ENCODE data around the gene KLHDC10.
"Not testable (repeated sequence)": the region's sequence is repeated elsewhere in the genome, so short reads cannot be mapped to it uniquely, and the experiment has no call there.

The KLHDC10 gene

GRCh38 chr7:130079846-130080394, 9.6 kb downstream of the KLHDC10 start:
- no peak for DNase-seq

DNA sequence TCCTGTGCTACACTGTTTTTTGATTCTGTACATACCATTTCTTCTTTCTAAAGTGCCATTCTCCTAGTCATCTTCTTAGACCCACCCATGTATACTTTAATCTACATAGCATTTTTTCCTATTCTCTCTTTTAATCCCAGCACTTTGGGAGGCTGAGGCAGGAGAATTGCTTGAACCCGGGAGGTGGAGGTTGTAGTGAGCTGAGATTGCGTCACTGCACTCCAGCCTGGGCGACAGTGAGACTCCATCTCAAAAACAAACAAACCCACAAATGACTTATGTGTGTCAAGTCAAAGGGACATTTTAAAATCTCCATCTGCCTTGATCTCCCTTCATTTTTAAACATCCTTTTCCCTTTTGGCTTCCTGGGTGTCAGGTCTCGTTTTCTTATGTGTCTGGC, 13.2 kb downstream of the KLHDC10 start:
- not testable (repeated sequence) for DNase-seq

- DNase-seq: no peak
Observed at GRCh38 chr7:130084037-130084875, 13.9 kb downstream of the KLHDC10 start.

GRCh38 chr7:130085235-130085634, 14.9 kb downstream of the KLHDC10 start:
- DNase-seq: not testable (repeated sequence)

DNA sequence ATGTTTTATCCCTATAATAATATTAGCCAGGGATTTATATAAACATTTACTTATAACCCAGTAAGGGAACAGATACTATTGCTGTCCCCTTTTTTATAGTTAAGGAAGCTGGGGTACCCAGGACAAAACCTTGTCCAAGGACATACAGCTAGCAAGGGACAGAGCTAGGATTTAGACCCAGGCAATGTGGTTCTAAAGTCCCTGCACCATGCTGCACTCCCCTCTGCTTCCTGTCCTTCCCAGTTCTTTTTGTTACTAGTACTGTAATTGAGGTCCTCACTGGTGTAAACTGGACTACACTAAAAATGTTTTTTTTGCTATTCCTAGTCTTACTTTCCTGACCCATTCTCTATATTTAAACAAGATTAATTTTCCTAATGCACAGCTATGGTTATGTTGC, 16.6 kb downstream of the KLHDC10 start:
- no peak for DNase-seq

GRCh38 chr7:130087364-130087763, 17.0 kb downstream of the KLHDC10 start:
- no peak for DNase-seq

GRCh38 chr7:130090745-130091532, 20.6 kb downstream of the KLHDC10 start:
- no peak for DNase-seq

- no peak for DNase-seq
Observed at GRCh38 chr7:130091999-130092398, 21.7 kb downstream of the KLHDC10 start.

DNA sequence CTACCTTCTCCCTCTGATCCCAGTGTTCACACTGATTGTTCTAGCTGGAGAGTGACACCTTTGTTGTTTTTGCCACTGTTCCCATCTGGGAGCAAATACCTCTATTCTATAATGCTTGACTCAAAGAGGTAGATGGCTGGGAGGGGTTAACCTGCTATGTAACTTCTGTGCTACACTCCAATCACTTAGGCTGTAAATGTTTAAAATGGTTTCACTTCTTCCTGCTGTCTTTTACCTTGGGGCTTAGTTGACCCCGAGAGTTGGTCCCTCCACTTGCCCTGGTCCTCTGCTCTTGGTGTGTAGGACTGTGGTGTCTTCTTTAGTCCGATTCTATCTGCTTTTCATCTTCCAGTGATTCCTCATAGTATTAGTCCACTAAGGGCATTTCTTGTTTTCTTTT, 22.3 kb downstream of the KLHDC10 start:
- DNase-seq: no peak

GRCh38 chr7:130095812-130096211, 25.5 kb downstream of the KLHDC10 start:
- DNase-seq: no peak

GRCh38 chr7:130096243-130096827, 26.0 kb downstream of the KLHDC10 start:
- DNase-seq: no peak

- DNase-seq: no peak
Observed at GRCh38 chr7:130099331-130099730, 29.0 kb downstream of the KLHDC10 start.

GRCh38 chr7:130102588-130102987, 32.3 kb downstream of the KLHDC10 start:
- no peak for DNase-seq

- DNase-seq: no peak
Observed at GRCh38 chr7:130107949-130108674, 37.8 kb downstream of the KLHDC10 start.

- DNase-seq: no peak
Observed at GRCh38 chr7:130108809-130109208, 38.5 kb downstream of the KLHDC10 start.

DNA sequence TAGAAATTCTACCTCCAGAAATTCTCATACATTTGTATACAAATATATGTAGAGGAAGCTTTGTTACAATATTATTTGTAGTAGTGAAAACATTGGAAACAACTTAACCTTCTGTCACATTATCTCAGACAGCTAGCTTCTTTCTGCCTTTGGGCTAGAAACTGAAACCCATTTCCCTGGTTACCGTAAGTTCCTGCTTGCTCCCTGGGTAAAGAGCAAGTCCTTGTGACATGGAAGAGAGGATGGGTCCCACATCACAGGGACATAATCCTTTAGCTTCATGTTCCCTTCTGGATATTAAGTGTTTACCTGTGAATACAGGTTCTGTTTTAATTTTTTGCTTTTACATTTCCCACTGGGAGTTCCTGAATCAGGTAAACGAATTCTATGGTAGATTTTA, 41.8 kb downstream of the KLHDC10 start:
- no peak for DNase-seq

DNA sequence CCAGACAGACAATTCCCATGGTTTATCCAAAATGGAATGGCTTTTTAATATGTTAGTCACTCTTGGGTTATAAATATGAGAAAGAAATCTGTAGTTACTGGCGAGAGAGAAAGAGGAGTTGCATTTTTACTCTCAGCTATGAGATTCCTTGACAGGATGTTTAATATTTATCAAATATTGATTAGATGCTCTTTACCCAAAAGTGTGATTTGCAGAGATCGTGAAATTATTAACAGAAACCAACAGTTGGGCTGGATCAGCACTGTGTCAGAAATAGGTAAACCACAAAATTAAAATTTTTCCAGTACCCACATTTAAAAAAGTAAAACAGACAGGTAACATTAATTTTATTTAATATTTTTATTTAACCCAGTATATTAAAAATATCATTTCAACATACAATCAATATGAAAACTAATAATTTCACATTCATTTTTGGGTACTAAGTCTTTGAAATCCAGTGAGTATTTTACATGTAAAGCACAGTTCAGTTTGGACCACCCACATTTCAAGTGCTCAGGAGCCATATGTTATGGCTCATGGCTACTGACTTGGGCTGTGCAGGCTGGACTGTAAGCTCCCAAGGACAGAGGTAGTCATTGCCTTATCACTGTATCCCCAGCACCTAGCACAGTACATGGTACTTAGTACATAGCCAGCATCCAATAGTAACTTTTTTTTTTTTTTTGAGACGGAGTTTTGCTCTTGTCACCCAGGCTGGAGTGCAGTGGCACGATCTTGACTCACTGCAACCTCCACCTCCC, 42.5 kb downstream of the KLHDC10 start:
- DNase-seq: no peak

DNA sequence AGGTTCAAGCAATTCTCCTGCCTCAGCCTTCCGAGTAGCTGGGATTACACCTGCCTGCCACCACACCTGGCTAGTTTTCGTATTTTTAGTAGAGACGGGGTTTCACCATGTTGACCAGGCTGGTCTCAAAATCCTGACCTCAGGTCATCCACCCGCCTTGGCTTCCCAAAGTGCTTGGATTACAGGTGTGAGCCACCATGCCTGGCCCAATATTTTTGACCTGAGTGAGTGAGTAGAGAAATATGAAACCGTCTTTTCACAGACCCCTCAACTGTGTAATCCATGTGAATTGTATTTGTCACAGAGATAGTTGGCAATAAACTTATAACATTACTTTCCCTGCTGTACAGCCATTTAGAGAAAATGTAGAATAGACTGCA, 43.1 kb downstream of the KLHDC10 start:
- DNase-seq: not testable (repeated sequence)

- no peak for DNase-seq
Observed at GRCh38 chr7:130113887-130114286, 43.6 kb downstream of the KLHDC10 start.

DNA sequence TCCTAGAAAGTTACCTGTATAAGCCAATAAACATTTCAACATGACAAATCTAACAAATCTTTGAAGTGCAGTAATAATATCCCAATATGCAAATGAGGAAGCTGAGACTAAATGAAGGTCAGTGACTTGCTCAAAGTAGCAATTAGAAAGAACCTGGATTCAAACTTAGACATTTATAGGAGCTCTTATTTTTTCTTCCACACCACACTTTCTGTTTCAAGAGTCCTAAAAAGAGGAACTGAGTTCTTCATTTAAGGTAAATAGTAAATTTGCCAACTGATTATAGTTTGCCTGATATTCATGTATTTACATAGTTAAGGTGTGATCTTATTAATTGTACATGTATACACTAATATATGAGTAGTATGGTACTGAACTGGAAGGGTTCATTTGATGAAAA, 44.0 kb downstream of the KLHDC10 start:
- DNase-seq: no peak

GRCh38 chr7:130114776-130115175, 44.4 kb downstream of the KLHDC10 start:
- DNase-seq: no peak

- DNase-seq: no peak
Observed at GRCh38 chr7:130118294-130118693, 48.0 kb downstream of the KLHDC10 start.
